A549 (cell line): ENCODE results near the gene SHISAL1.

Experiments used
- BHLHE40 ChIP-seq: IDR thresholded peaks from 2 replicates; pipeline ENCODE4 v1.6.1; 2012; ENCODE audit warnings: low read depth, low read length, inconsistent platforms
- CBX8 ChIP-seq: fragments of 200-600 bp; sonication (generic); IDR thresholded peaks from 2 replicates; pipeline ENCODE4 v1.6.1; 2016
- CTCF ChIP-seq: fragments of >200 bp; sonication (Bioruptor Twin); formaldehyde crosslinking; IDR thresholded peaks from 3 replicates; pipeline ENCODE4 v1.5.1; 2016
- HOXB5 ChIP-seq: fragments of 250-450 bp; sonication (Bioruptor Pico); IDR thresholded peaks from 2 replicates; pipeline ENCODE4 v1.5.0; 2020; ENCODE audit warnings: mild to moderate bottlenecking, moderate library complexity
- JUN ChIP-seq, 2 experiments: fragments of >200 bp; sonication (Bioruptor Twin); formaldehyde crosslinking; IDR thresholded peaks; 2 replicates in 1 of 2; 3 replicates in 1 of 2; pipeline ENCODE4 v1.6.1; 2016 to 2017
- MAX ChIP-seq: IDR thresholded peaks from 2 replicates; pipeline ENCODE4 v1.6.1; 2012
- POLR2AphosphoS2 ChIP-seq: conservative IDR thresholded peaks from 2 replicates; pipeline ENCODE4 v1.6.1; 2012; ENCODE audit warnings: low read length, improper control_type of control experiment, inconsistent platforms
- RAD21 ChIP-seq, 2 experiments: fragments of >200 bp in 1 of 2; sonication (Bioruptor Twin) in 1 of 2; formaldehyde crosslinking in 1 of 2; IDR thresholded peaks in 1 of 2; conservative IDR thresholded peaks in 1 of 2; 2 replicates in 1 of 2; 3 replicates in 1 of 2; pipeline ENCODE4 v1.6.1; 2012 to 2018; ENCODE audit warnings: inconsistent platforms in 1 of 2
- RARB ChIP-seq: fragments of 250-450 bp; sonication (Bioruptor Pico); IDR thresholded peaks from 2 replicates; pipeline ENCODE4 v1.8.0; 2021; ENCODE audit warnings: mild to moderate bottlenecking, moderate library complexity
- RCOR1 ChIP-seq: fragments of 150-350 bp; IDR thresholded peaks from 2 replicates; pipeline ENCODE4 v1.6.1; 2014; ENCODE audit warnings: antibody characterized with exemption, low read length, low read depth
- TP53 ChIP-seq: fragments of 250-450 bp; sonication (Bioruptor Pico); IDR thresholded peaks from 2 replicates; pipeline ENCODE4 v1.5.0; 2021; ENCODE audit warnings: mild to moderate bottlenecking, moderate library complexity
- TF ChIP-seq, protein P1 (sequence below): fragments of 450-650 bp; IDR thresholded peaks from 2 replicates; pipeline ENCODE4 v1.6.1; 2014; ENCODE audit warnings: antibody characterized with exemption
- TF ChIP-seq, protein P2 (sequence below): fragments of 200-600 bp; sonication (generic); IDR thresholded peaks from 2 replicates; pipeline ENCODE4 v1.6.1; 2016; ENCODE audit warnings: antibody characterized with exemption, mild to moderate bottlenecking, moderate library complexity

DNA sequence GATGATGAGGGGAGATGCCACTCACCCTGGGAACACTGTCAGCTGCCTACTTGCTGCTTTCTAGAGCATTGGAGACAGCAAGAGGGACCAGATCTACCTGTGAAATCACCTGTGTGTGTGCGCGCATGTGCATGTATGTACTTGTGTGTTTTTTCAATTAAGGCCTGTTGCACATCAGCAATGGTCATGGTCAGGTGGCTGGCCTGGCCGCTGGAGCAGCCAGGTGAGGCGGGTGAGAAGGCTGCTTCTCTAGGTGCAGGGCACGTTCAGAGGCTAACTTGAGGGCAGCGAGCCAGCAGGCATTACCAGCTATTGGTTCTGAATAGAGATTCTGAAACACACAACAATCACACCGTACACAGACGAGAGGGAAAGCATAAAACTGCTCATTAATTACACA, 66.9 kb downstream of the SHISAL1 start:
- TF ChIP-seq CTCF = no peak
- no peak for TF ChIP-seq JUN (IDR thresholded peaks at IDR 0.05)
- TF ChIP-seq RAD21 (conservative IDR thresholded peaks at IDR 0.05 in 1 of 2, IDR thresholded peaks at IDR 0.05 in 1 of 2) = no peak
- TF ChIP-seq HOXB5 = no peak
- TF ChIP-seq, protein P1, sequence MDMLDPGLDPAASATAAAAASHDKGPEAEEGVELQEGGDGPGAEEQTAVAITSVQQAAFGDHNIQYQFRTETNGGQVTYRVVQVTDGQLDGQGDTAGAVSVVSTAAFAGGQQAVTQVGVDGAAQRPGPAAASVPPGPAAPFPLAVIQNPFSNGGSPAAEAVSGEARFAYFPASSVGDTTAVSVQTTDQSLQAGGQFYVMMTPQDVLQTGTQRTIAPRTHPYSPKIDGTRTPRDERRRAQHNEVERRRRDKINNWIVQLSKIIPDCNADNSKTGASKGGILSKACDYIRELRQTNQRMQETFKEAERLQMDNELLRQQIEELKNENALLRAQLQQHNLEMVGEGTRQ = no peak
- no peak for TF ChIP-seq RARB
- TF ChIP-seq RCOR1 = no peak
- no peak for TF ChIP-seq BHLHE40
- TF ChIP-seq POLR2AphosphoS2 = no peak
- no peak for TF ChIP-seq CBX8
- no peak for TF ChIP-seq MAX
- no peak for TF ChIP-seq TP53
- TF ChIP-seq, protein P2, sequence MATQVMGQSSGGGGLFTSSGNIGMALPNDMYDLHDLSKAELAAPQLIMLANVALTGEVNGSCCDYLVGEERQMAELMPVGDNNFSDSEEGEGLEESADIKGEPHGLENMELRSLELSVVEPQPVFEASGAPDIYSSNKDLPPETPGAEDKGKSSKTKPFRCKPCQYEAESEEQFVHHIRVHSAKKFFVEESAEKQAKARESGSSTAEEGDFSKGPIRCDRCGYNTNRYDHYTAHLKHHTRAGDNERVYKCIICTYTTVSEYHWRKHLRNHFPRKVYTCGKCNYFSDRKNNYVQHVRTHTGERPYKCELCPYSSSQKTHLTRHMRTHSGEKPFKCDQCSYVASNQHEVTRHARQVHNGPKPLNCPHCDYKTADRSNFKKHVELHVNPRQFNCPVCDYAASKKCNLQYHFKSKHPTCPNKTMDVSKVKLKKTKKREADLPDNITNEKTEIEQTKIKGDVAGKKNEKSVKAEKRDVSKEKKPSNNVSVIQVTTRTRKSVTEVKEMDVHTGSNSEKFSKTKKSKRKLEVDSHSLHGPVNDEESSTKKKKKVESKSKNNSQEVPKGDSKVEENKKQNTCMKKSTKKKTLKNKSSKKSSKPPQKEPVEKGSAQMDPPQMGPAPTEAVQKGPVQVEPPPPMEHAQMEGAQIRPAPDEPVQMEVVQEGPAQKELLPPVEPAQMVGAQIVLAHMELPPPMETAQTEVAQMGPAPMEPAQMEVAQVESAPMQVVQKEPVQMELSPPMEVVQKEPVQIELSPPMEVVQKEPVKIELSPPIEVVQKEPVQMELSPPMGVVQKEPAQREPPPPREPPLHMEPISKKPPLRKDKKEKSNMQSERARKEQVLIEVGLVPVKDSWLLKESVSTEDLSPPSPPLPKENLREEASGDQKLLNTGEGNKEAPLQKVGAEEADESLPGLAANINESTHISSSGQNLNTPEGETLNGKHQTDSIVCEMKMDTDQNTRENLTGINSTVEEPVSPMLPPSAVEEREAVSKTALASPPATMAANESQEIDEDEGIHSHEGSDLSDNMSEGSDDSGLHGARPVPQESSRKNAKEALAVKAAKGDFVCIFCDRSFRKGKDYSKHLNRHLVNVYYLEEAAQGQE = no peak
